Activated CD4-positive, alpha-beta T cell treated with anti-CD3 and anti-CD28 coated beads, Interleukin-2, amount 10 ng/mL, durations not matched to agents 24 days and 14 days (primary cell): ENCODE data around the gene LRRC8C. TPM values are rescaled to one million over a fixed set of nuclear protein-coding genes. Genes with fewer than 3 reads are reported as not detected.

Source experiments
- total RNA-seq: library from RNA; stranded (reverse); gene quantifications from 2 replicates; pipeline ENCODE4 v1.2.3, GENCODE V29; 2022

The LRRC8C gene
- total RNA-seq, 1 donor from 2014 or later = 74.0 TPM

Other genes starting within 250 kb of the LRRC8C start
- 74.5 and 76.8 TPM in 2 replicates for gene LRRC8B, start 108.3 kb upstream of the LRRC8C start, total RNA-seq
- gene LRRC8D, start 187.9 kb downstream of the LRRC8C start, total RNA-seq = 43.6 and 44.9 TPM in 2 replicates